CD4-positive, alpha-beta memory T cell (primary cell): ENCODE results near the gene ABCD4. TPM values are rescaled to one million over a fixed set of nuclear protein-coding genes. Genes with fewer than 3 reads are reported as not detected.

Source experiments
- CTCF ChIA-PET: fragments of 350-600 bp; sonication (Branson Sonifier 250); formaldehyde crosslinking; loops from one replicate; lab custom pipeline; 2021; ENCODE audit warnings: inconsistent platforms; ENCODE audit not compliant: partially characterized antibody; lab: Charles Lee
- POLR2A ChIA-PET: fragments of 350-600 bp; sonication (Branson Sonifier 250); formaldehyde crosslinking; loops from one replicate; lab custom pipeline; 2021; ENCODE audit not compliant: partially characterized antibody; lab: Charles Lee
- DNase-seq, 5 donors: peaks; one replicate each; pipeline versions ENCODE4 v3.0.0 to v3.0.0-alpha.2; 2020 to 2022; ENCODE audit warnings: mixed read lengths in 1 of 5
- H3K27ac ChIP-seq: one replicate; pipeline ENCODE4 v1.7.0; 2013; ENCODE audit warnings: low read depth, low read length
- H3K27me3 ChIP-seq: 2 replicates; pipeline ENCODE4 v1.7.0; 2013; ENCODE audit warnings: mild to moderate bottlenecking, low read length, moderate library complexity; ENCODE audit not compliant: insufficient read depth
- H3K36me3 ChIP-seq: 2 replicates; pipeline ENCODE4 v1.7.0; 2013; ENCODE audit warnings: mild to moderate bottlenecking, low read length, moderate library complexity; ENCODE audit not compliant: insufficient read depth
- H3K4me1 ChIP-seq: 2 replicates; pipeline ENCODE4 v1.7.0; 2013; ENCODE audit warnings: mild to moderate bottlenecking, low read length, moderate library complexity; ENCODE audit not compliant: insufficient read depth
- H3K4me3 ChIP-seq, 2 donors: one replicate each; pipeline ENCODE4 v1.7.0; 2013; ENCODE audit warnings: low read length in 2 of 2, mild to moderate bottlenecking in 1 of 2
- H3K9me3 ChIP-seq, 2 donors: one replicate each; pipeline ENCODE4 v1.7.0; 2013; ENCODE audit warnings: low read length in 2 of 2, control low read depth in 1 of 2; ENCODE audit not compliant: control insufficient read depth in 1 of 2
- H3K27ac Mint-ChIP-seq, 7 donors: one replicate each; pipeline ENCODE4 v1.8.0; 2020 to 2021; ENCODE audit warnings: mixed read lengths in 7 of 7, mild to moderate bottlenecking in 6 of 7, inconsistent platforms in 3 of 7, moderate library complexity in 3 of 7
- H3K27me3 Mint-ChIP-seq, 2 donors: one replicate each; pipeline ENCODE4 v1.8.0; 2020 to 2021; ENCODE audit warnings: mixed read lengths in 2 of 2
- H3K36me3 Mint-ChIP-seq, 2 donors: one replicate each; pipeline ENCODE4 v1.8.0; 2020 to 2021; ENCODE audit warnings: mixed read lengths in 2 of 2, inconsistent platforms in 1 of 2, mild to moderate bottlenecking in 1 of 2
- H3K4me1 Mint-ChIP-seq, 4 donors: one replicate each; pipeline ENCODE4 v1.8.0; 2020 to 2021; ENCODE audit warnings: mixed read lengths in 4 of 4, mild to moderate bottlenecking in 1 of 4
- H3K4me3 Mint-ChIP-seq, 8 donors: one replicate each; pipeline ENCODE4 v1.8.0; 2020 to 2021; ENCODE audit warnings: mixed read lengths in 8 of 8, mild to moderate bottlenecking in 7 of 8, moderate library complexity in 6 of 8, inconsistent platforms in 3 of 8
- H3K9me3 Mint-ChIP-seq, 8 donors: one replicate each; pipeline ENCODE4 v1.8.0; 2020 to 2021; ENCODE audit warnings: mixed read lengths in 8 of 8, mild to moderate bottlenecking in 5 of 8, inconsistent platforms in 3 of 8, moderate library complexity in 1 of 8
- intact Hi-C: fragments of 100-400 bp; cut with micrococcal nuclease; formaldehyde crosslinking; loops from one replicate; pipeline ENCODE4 v1.15.1; 2023
- polyA plus RNA-seq, 2 donors: library from polyadenylated mRNA; unstranded; fragments of 300-500 nt; fragmentation: Illumina TruSeq; gene quantifications; one replicate each; pipeline ENCODE4 v1.2.3, GENCODE V29; 2021
- total RNA-seq, 2 experiments: library from RNA; stranded (reverse); gene quantifications; one replicate each; pipeline ENCODE4 v1.2.3, GENCODE V29; 2021

ABCD4 gene
- total and polyA plus RNA-seq, 4 experiments from 2014 or later = 24.8 to 102 (median 63.1) TPM

GRCh38 chr14:74259513-74259912 is 43.2 kb downstream of the ABCD4 start:
- DNase-seq = no peak
- peak overlapping the region in 2 of 7 donors; percentile 20 to 64 for H3K27ac Mint-ChIP-seq
- Histone ChIP-seq H3K27me3 (no peaks in the 10 kb centered on the region), H3K27ac (no peak overlapping the region), H3K4me1 (peaks cover 12% of the 10 kb centered on the region), H3K4me3 (no peak overlapping the region), H3K9me3 (no peaks in the 10 kb centered on the region), H3K36me3 (no peaks in the 10 kb centered on the region)
- ChIA-PET POLR2A (no interaction called here), CTCF (no interaction called here)
- peaks cover 2 to 4% of the 10 kb centered on the region in 2 donors for H3K27me3 Mint-ChIP-seq
- H3K4me3 Mint-ChIP-seq = peak overlapping the region in 3 of 8 donors; percentile 20 to 78 (median 68)
- H3K9me3 Mint-ChIP-seq = no peaks in the 10 kb centered on the region
- H3K36me3 Mint-ChIP-seq = no peaks in the 10 kb centered on the region
- peaks cover 3 to 11% (median 4%) of the 10 kb centered on the region in 4 donors for H3K4me1 Mint-ChIP-seq
- intact Hi-C loops = no loop called here

DNA sequence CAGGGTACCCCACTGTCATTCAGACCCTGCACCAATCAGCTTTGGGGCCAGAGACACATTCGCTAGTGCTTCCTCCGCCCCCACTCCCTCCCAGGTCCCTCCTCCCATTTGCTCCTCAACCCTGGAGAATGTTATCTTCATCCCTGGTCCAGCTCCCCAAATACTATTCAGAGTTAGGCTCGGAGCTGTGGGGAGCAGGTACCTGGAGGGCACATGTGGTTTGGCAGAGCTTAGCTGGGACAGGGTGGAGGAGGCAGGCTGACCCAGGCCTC is 44.0 kb downstream of the ABCD4 start:
- POLR2A ChIA-PET = no interaction called here
- H3K9me3 ChIP-seq = no peaks in the 10 kb centered on the region
- no peak overlapping the region for H3K4me3 ChIP-seq
- Mint-ChIP-seq H3K27ac (no peak overlapping the region), H3K9me3 (no peaks in the 10 kb centered on the region), H3K4me1 (peaks cover 3 to 11% (median 4%) of the 10 kb centered on the region in 4 donors), H3K4me3 (peak overlapping the region in 6 of 8 donors; percentile 25 to 86 (median 71)), H3K27me3 (peaks cover 2 to 4% of the 10 kb centered on the region in 2 donors), H3K36me3 (no peaks in the 10 kb centered on the region)
- no peak overlapping the region for H3K27ac ChIP-seq
- H3K4me1 ChIP-seq = peaks cover 12% of the 10 kb centered on the region
- CTCF ChIA-PET = interaction anchor here (1.1 kb wide), 1 partner anchor 42 kb away, joined by 3 read pairs; no protein-coding TSS in a partner anchor
- H3K36me3 ChIP-seq = no peaks in the 10 kb centered on the region
- intact Hi-C loops = no loop called here
- no peaks in the 10 kb centered on the region for H3K27me3 ChIP-seq
- no peak for DNase-seq

GRCh38 chr14:74257941-74258763 is 44.6 kb downstream of the ABCD4 start:
- H3K4me3 Mint-ChIP-seq = peak overlapping the region; percentile 83 to 92 (median 86)
- Histone ChIP-seq H3K27ac (no peak overlapping the region), H3K4me3 (peak overlapping the region; percentile 17 to 71), H3K4me1 (peaks cover 12% of the 10 kb centered on the region), H3K9me3 (no peaks in the 10 kb centered on the region), H3K27me3 (no peaks in the 10 kb centered on the region), H3K36me3 (no peaks in the 10 kb centered on the region)
- H3K4me1 Mint-ChIP-seq = peaks cover 3 to 11% (median 4%) of the 10 kb centered on the region in 4 donors
- no peak for DNase-seq
- H3K9me3 Mint-ChIP-seq = no peaks in the 10 kb centered on the region
- H3K27me3 Mint-ChIP-seq = peaks cover 2% of the 10 kb centered on the region in 2 donors
- H3K27ac Mint-ChIP-seq = peak overlapping the region in 3 of 7 donors; percentile 24 to 59 (median 50)
- ChIA-PET CTCF (interaction anchor here (1.0 to 1.9 kb wide), 7 partner anchors 8 to 141 kb away, joined by 3 to 13 read pairs (median 3); no protein-coding TSS in a partner anchor), POLR2A (no interaction called here)
- intact Hi-C loops = no loop called here
- H3K36me3 Mint-ChIP-seq = no peaks in the 10 kb centered on the region

DNA sequence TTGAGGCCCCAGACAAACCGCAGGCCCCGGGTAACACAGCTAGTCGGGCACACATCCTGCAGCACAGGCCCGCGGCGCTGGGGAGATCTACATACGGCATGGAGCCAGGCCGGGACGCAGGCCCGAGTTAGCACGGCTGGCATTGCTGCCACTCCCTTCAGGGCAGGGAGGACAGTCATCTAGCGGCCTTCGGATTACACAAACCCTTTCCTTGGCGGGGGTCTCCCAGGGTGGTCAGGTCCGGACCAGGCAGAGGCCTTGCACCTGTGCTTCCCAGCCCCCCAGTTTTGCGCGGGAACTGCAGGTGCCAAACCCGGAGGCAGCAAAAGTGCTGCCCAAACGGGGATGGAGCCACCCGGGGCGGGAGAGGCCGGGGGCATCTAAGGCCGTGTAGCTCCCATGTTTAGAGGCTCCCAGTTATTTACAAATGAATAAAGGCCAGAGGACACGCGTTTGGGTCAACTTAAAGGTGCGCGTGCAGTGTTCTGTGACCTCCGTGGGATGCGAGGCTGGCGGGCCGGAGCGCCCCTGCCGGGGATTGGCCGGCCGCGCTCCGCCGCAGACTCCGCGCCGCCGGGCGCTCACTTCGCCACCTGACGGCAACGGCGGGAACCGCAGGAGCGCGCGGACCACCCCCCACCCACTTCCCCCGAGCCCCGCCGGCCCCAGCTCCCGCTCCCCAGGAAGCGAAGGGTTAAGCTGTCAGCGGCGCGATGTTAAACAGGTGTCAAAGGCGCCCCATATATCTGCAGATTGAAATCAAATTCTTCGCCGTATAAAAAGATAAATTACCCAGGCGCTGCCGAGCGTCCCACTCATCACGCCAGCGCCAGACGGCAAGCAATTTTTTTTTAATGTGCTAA is 45.4 kb downstream of the ABCD4 start:
- intact Hi-C loops = no loop called here
- CTCF ChIA-PET = interaction anchor here (0.6 to 1.9 kb wide), 15 partner anchors 9 to 1611 kb away, joined by 3 to 13 read pairs (median 3); no protein-coding TSS in a partner anchor
- H3K4me1 Mint-ChIP-seq = peaks cover 3 to 11% (median 4%) of the 10 kb centered on the region in 4 donors
- Histone ChIP-seq H3K36me3 (no peaks in the 10 kb centered on the region), H3K27ac (no peak overlapping the region), H3K4me1 (peaks cover 12% of the 10 kb centered on the region), H3K9me3 (no peaks in the 10 kb centered on the region), H3K4me3 (peak overlapping the region; percentile 17 to 71), H3K27me3 (no peaks in the 10 kb centered on the region)
- peaks cover 1 to 2% of the 10 kb centered on the region in 2 donors for H3K27me3 Mint-ChIP-seq
- H3K9me3 Mint-ChIP-seq = no peaks in the 10 kb centered on the region
- peak overlapping the region; percentile 83 to 92 (median 86) for H3K4me3 Mint-ChIP-seq
- no peaks in the 10 kb centered on the region for H3K36me3 Mint-ChIP-seq
- H3K27ac Mint-ChIP-seq = peak overlapping the region in 4 of 7 donors; percentile 12 to 65 (median 59)
- peak in 4 of 5 donors; percentile 48 to 65 (median 58) for DNase-seq
- POLR2A ChIA-PET = no interaction called here

DNA sequence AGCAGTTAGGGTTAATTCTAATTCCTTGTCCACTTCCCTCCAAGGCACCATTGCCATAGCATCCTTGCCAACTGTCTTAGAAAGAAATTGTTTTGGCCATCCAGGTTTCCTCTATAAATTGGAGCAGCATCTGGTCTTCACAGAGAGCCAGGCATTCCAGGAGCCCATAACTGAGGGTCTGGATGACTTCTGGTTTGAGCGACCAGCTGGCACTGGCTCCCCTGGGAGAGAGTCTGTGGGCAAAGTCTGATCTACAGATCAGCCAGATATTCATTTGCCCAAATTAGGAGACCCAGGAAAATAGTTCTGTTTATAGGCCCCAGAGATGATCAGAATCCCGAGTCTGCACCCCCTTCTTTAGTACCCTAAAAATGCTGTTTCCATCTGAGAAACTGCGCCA is 47.5 kb downstream of the ABCD4 start:
- Histone ChIP-seq H3K36me3 (no peaks in the 10 kb centered on the region), H3K4me1 (peaks cover 20% of the 10 kb centered on the region), H3K27ac (no peak overlapping the region), H3K9me3 (no peaks in the 10 kb centered on the region), H3K4me3 (no peak overlapping the region), H3K27me3 (no peaks in the 10 kb centered on the region)
- Mint-ChIP-seq H3K4me3 (no peak overlapping the region), H3K27me3 (peaks cover 6 to 10% of the 10 kb centered on the region in 2 donors), H3K4me1 (peaks cover 8 to 17% (median 10%) of the 10 kb centered on the region in 4 donors), H3K27ac (no peak overlapping the region), H3K36me3 (no peaks in the 10 kb centered on the region), H3K9me3 (no peaks in the 10 kb centered on the region)
- DNase-seq = no peak
- CTCF ChIA-PET = no interaction called here
- POLR2A ChIA-PET = no interaction called here
- intact Hi-C loops = no loop called here

GRCh38 chr14:74249433-74250375 is 53.0 kb downstream of the ABCD4 start:
- POLR2A ChIA-PET = interaction anchor here (0.7 kb wide), 1 partner anchor 17 kb away, joined by 3 read pairs; no protein-coding TSS in a partner anchor
- Mint-ChIP-seq H3K36me3 (peaks cover 0 to 1% of the 10 kb centered on the region in 2 donors), H3K27ac (no peak overlapping the region), H3K27me3 (peaks cover 22 to 39% of the 10 kb centered on the region in 2 donors), H3K4me1 (peaks cover 4 to 7% (median 6%) of the 10 kb centered on the region in 4 donors), H3K4me3 (peak overlapping the region in 1 of 8 donors; percentile 24), H3K9me3 (no peaks in the 10 kb centered on the region)
- Histone ChIP-seq H3K27me3 (peaks cover 12% of the 10 kb centered on the region), H3K4me3 (no peak overlapping the region), H3K36me3 (no peaks in the 10 kb centered on the region), H3K9me3 (no peaks in the 10 kb centered on the region), H3K4me1 (peaks cover 8% of the 10 kb centered on the region), H3K27ac (no peak overlapping the region)
- intact Hi-C loops = no loop called here
- CTCF ChIA-PET = interaction anchor here (1.0 to 1.8 kb wide), 2 partner anchors 21 to 33 kb away, joined by 3 to 8 read pairs; no protein-coding TSS in a partner anchor
- no peak for DNase-seq
